ENCODE data around the gene BCR. TPM values are rescaled to one million over a fixed set of nuclear protein-coding genes. Genes with fewer than 3 reads are reported as not detected.
A peak's percentile ranks its signal among the peaks of the same experiment; 100 is the strongest.

The BCR gene
- total and polyA plus RNA-seq, 2 of the 13 experiments (the other 11 are each of a cell fraction or from before 2014, with no cell fraction given) = 19.9 to 33.6 TPM

- no peak for TF ChIP-seq MXD3 (CRISPR knock-in tag; IDR thresholded peaks at IDR 0.05)
- no peak for TF ChIP-seq TEAD2 (CRISPR knock-in tag; IDR thresholded peaks at IDR 0.05)
- no peak for TF ChIP-seq ZNF761 (CRISPR knock-in tag; conservative IDR thresholded peaks at IDR 0.05)
- TF ChIP-seq SOX5 (CRISPR knock-in tag; IDR thresholded peaks at IDR 0.05; ENCODE audit: borderline replicate concordance) = peak; percentile 37; the same call in 1 of the 2 replicates
- TF ChIP-seq ZNF18 (CRISPR knock-in tag; IDR thresholded peaks at IDR 0.05; ENCODE audit: insufficient replicate concordance) = peak; percentile 58
- TF ChIP-seq ZNF335 (CRISPR knock-in tag; IDR thresholded peaks at IDR 0.05) = no peak
- TF ChIP-seq ZNF768 (CRISPR knock-in tag; IDR thresholded peaks at IDR 0.05) = 0 out of 2 replicates have a peak, but pooled peaks have one; percentile 20
- no peak for TF ChIP-seq ZNF564 (CRISPR knock-in tag; IDR thresholded peaks at IDR 0.05)
- TF ChIP-seq TFAP4 (IDR thresholded peaks at IDR 0.05; ENCODE audit: borderline replicate concordance, low read depth) = 0 out of 2 replicates have a peak, but pooled peaks have one; percentile 36
- TF ChIP-seq FOSL1 (CRISPR knock-in tag; IDR thresholded peaks at IDR 0.05; ENCODE audit: borderline replicate concordance) = no peak
- no peak for TF ChIP-seq MAZ (IDR thresholded peaks at IDR 0.05; ENCODE audit: borderline replicate concordance, low read depth, low read length)
- TF ChIP-seq MAZ (CRISPR knock-in tag; IDR thresholded peaks at IDR 0.05; ENCODE audit: low read depth) = peak; percentile 52; the same call in 1 of the 2 replicates
- TF ChIP-seq CEBPZ (IDR thresholded peaks at IDR 0.05; ENCODE audit: low read length) = no peak
- TF ChIP-seq MNT (IDR thresholded peaks at IDR 0.05) = peak; percentile 74
- no peak for TF ChIP-seq ZBTB20 (CRISPR knock-in tag; IDR thresholded peaks at IDR 0.05; ENCODE audit: borderline replicate concordance, low read depth)
- TF ChIP-seq NFATC3 (CRISPR knock-in tag; IDR thresholded peaks at IDR 0.05) = no peak
- TF ChIP-seq ZNF362 (CRISPR knock-in tag; IDR thresholded peaks at IDR 0.05; ENCODE audit: borderline replicate concordance) = no peak
- no peak for TF ChIP-seq ZNF292 (CRISPR knock-in tag; IDR thresholded peaks at IDR 0.05; ENCODE audit: borderline replicate concordance, low read depth)
- no peak for TF ChIP-seq ATAD3A (CRISPR knock-in tag; IDR thresholded peaks at IDR 0.05)
These were observed 22.5 kb upstream of the BCR start (continued) for GRCh38 chr22:23157560-23158515.
